DOHH2 (cell line): ENCODE data around the gene LAMB3.

ENCODE experiments used
- H3F3A ChIP-seq: fragments of 200-600 bp; sonication (generic), shearing (Covaris generic); 2 replicates; pipeline ENCODE4 v1.6.0; 2016; ENCODE audit warnings: antibody characterized with exemption, mild to moderate bottlenecking; ENCODE audit not compliant: control insufficient read depth, insufficient read depth
- H3K27ac ChIP-seq: fragments of 200-600 bp; sonication (generic); 2 replicates; pipeline ENCODE4 v1.5.1; 2014; ENCODE audit warnings: low read depth, mild to moderate bottlenecking, low read length, moderate library complexity
- H3K27me3 ChIP-seq: fragments of 200-600 bp; sonication (generic); 2 replicates; pipeline ENCODE4 v1.6.1; 2014; ENCODE audit warnings: mild to moderate bottlenecking, low read length, mixed read lengths; ENCODE audit not compliant: control insufficient read depth
- H3K36me3 ChIP-seq: fragments of 200-600 bp; sonication (generic); 2 replicates; pipeline ENCODE4 v1.6.1; 2014; ENCODE audit warnings: mild to moderate bottlenecking, low read length, moderate library complexity, mixed read lengths; ENCODE audit not compliant: control insufficient read depth
- H3K4me1 ChIP-seq: fragments of 200-600 bp; sonication (generic); 2 replicates; pipeline ENCODE4 v1.6.1; 2014; ENCODE audit warnings: mild to moderate bottlenecking, low read length, mixed read lengths; ENCODE audit not compliant: control insufficient read depth
- H3K4me2 ChIP-seq: fragments of 200-600 bp; sonication (generic); 2 replicates; pipeline ENCODE4 v1.6.0; 2014; ENCODE audit warnings: mild to moderate bottlenecking, low read length, moderate library complexity
- H3K4me3 ChIP-seq: fragments of 200-600 bp; sonication (generic); 2 replicates; pipeline ENCODE4 v1.5.1; 2014; ENCODE audit warnings: mild to moderate bottlenecking, low read length, mixed read lengths
- H3K79me2 ChIP-seq: fragments of 200-600 bp; sonication (generic); 2 replicates; pipeline ENCODE4 v1.6.1; 2014; ENCODE audit warnings: mild to moderate bottlenecking, low read length, mixed read lengths; ENCODE audit not compliant: control insufficient read depth
- H3K9me2 ChIP-seq: fragments of 200-600 bp; sonication (generic); replicated peaks from 2 replicates; pipeline ENCODE4 v1.6.1; 2014; ENCODE audit warnings: mild to moderate bottlenecking, low read length, mixed read lengths; ENCODE audit not compliant: control insufficient read depth
- H3K9me3 ChIP-seq: fragments of 200-600 bp; sonication (generic); 2 replicates; pipeline ENCODE4 v1.6.1; 2014; ENCODE audit warnings: antibody characterized with exemption, low read length, mixed read lengths; ENCODE audit not compliant: control insufficient read depth, insufficient read depth
- H4K20me1 ChIP-seq: fragments of 200-600 bp; sonication (generic); 2 replicates; pipeline ENCODE4 v1.6.0; 2014; ENCODE audit warnings: low read depth, mild to moderate bottlenecking, antibody characterized with exemption, low read length, moderate library complexity; ENCODE audit not compliant: control insufficient read depth, insufficient read depth
- CTCF ChIP-seq: fragments of 200-600 bp; sonication (generic); IDR thresholded peaks from one replicate; pipeline ENCODE4 v1.5.1; 2014; ENCODE audit warnings: antibody characterized with exemption, mild to moderate bottlenecking, low read depth, low read length; ENCODE audit not compliant: poor library complexity, severe bottlenecking
- EZH2phosphoT487 ChIP-seq: fragments of 200-600 bp; sonication (generic); IDR thresholded peaks from 2 replicates; pipeline ENCODE4 v1.6.1; 2017; ENCODE audit warnings: borderline replicate concordance, mild to moderate bottlenecking, antibody characterized with exemption, low read length, moderate library complexity, mixed read lengths

Gene LAMB3

GRCh38 chr1:209648931-209649776, 3.1 kb downstream of the LAMB3 start:
- Histone ChIP-seq H3K9me2 (no peaks in the 10 kb centered on the region), H3K4me3 (no peak overlapping the region), H3K27me3 (no peaks in the 10 kb centered on the region), H4K20me1 (no peaks in the 10 kb centered on the region), H3K79me2 (no peaks in the 10 kb centered on the region), H3K27ac (no peak overlapping the region), H3F3A (no peaks in the 10 kb centered on the region), H3K4me1 (no peaks in the 10 kb centered on the region), H3K36me3 (no peaks in the 10 kb centered on the region), H3K9me3 (no peaks in the 10 kb centered on the region), H3K4me2 (no peak overlapping the region)
- TF ChIP-seq CTCF (no peak), EZH2phosphoT487 (no peak)

GRCh38 chr1:209648346-209648745, 3.9 kb downstream of the LAMB3 start:
- Histone ChIP-seq H3F3A (no peaks in the 10 kb centered on the region), H3K36me3 (no peaks in the 10 kb centered on the region), H3K79me2 (no peaks in the 10 kb centered on the region), H3K4me3 (no peak overlapping the region), H3K9me2 (no peaks in the 10 kb centered on the region), H3K27ac (no peak overlapping the region), H3K4me1 (no peaks in the 10 kb centered on the region), H3K27me3 (no peaks in the 10 kb centered on the region), H3K4me2 (no peak overlapping the region), H4K20me1 (no peaks in the 10 kb centered on the region), H3K9me3 (no peaks in the 10 kb centered on the region)
- TF ChIP-seq CTCF, result no peak
- TF ChIP-seq EZH2phosphoT487, result no peak

- Histone ChIP-seq H3K4me2 (no peak overlapping the region), H4K20me1 (no peaks in the 10 kb centered on the region), H3K9me2 (no peaks in the 10 kb centered on the region), H3K4me3 (no peak overlapping the region), H3K27ac (no peak overlapping the region), H3K79me2 (no peaks in the 10 kb centered on the region), H3F3A (no peaks in the 10 kb centered on the region), H3K9me3 (no peaks in the 10 kb centered on the region), H3K4me1 (no peaks in the 10 kb centered on the region), H3K27me3 (no peaks in the 10 kb centered on the region), H3K36me3 (no peaks in the 10 kb centered on the region)
- TF ChIP-seq CTCF (no peak), EZH2phosphoT487 (no peak)
Measured at GRCh38 chr1:209647156-209647555, 5.1 kb downstream of the LAMB3 start.
